ENCODE data around the gene KCNIP4.

Gene KCNIP4

DNA sequence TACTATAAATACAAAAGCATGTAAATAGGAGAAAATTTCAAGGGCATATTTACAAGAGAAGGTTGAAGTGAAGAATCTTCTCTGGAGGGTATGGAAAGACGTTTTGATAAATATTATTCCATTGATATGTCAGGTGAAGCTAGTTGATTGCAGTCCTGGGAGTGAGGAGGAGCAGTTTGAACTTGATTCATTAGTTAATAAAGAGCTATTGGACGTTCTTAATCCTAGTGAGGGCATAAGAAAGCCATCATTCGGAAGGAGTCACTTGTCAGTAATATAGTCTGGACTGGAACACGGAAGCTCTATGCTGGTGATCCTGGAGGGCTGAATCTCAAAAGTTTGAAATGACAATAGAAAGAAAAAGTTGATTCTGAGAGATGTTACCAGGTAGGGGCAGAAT is 793.2 kb downstream of the KCNIP4 start:
- TF ChIP-seq, protein P1, sequence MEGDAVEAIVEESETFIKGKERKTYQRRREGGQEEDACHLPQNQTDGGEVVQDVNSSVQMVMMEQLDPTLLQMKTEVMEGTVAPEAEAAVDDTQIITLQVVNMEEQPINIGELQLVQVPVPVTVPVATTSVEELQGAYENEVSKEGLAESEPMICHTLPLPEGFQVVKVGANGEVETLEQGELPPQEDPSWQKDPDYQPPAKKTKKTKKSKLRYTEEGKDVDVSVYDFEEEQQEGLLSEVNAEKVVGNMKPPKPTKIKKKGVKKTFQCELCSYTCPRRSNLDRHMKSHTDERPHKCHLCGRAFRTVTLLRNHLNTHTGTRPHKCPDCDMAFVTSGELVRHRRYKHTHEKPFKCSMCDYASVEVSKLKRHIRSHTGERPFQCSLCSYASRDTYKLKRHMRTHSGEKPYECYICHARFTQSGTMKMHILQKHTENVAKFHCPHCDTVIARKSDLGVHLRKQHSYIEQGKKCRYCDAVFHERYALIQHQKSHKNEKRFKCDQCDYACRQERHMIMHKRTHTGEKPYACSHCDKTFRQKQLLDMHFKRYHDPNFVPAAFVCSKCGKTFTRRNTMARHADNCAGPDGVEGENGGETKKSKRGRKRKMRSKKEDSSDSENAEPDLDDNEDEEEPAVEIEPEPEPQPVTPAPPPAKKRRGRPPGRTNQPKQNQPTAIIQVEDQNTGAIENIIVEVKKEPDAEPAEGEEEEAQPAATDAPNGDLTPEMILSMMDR (IDR thresholded peaks at IDR 0.05; ENCODE audit: low read depth, low read length, missing control alignments), result no peak
- no peak overlapping the region for H3K4me3 ChIP-seq (replicated peaks; ENCODE audit: low read depth, low read length)
- no peak for DNase-seq (ENCODE audit: extremely low read depth, low read depth)

- TF ChIP-seq, protein P1 (IDR thresholded peaks at IDR 0.05; ENCODE audit: low read depth, low read length, missing control alignments), result no peak
- DNase-seq (ENCODE audit: extremely low read depth, low read depth), result no peak
- no peak overlapping the region for H3K4me3 ChIP-seq (replicated peaks; ENCODE audit: low read depth, low read length)
Observed at GRCh38 chr4:21139327-21139726, 809.2 kb downstream of the KCNIP4 start.

GRCh38 chr4:21136051-21136630 is 812.4 kb downstream of the KCNIP4 start:
- H3K4me3 ChIP-seq (replicated peaks; ENCODE audit: low read depth, low read length), result no peak overlapping the region
- DNase-seq (ENCODE audit: extremely low read depth, low read depth), result no peak

DNA sequence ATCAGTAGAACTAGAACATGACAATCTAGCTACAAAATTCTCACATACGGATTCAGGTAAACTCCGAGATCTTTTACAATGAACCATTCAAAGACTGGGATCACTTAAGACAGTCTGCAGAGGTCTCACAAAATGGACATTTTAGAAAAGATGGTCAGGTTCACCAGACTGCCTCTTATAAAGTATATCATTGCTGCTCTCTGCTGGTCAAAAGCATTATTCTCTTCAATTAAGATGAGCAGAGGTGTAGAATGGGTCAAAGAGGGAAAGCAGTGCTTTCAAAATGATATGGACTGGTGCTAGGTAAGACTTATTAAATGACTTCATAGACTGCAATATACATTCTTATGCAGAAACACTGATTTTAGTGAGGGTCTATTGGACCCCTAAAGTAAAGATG is 813.6 kb downstream of the KCNIP4 start:
- DNase-seq (ENCODE audit: extremely low read depth, low read depth), result no peak
- TF ChIP-seq, protein P1 (IDR thresholded peaks at IDR 0.05; ENCODE audit: low read depth, low read length, missing control alignments), result no peak

More at GRCh38 chr4:21136051-21136630, 812.4 kb downstream of the KCNIP4 start:
- TF ChIP-seq, protein P1 (IDR thresholded peaks at IDR 0.05; ENCODE audit: low read depth, low read length, missing control alignments), result no peak

DNA sequence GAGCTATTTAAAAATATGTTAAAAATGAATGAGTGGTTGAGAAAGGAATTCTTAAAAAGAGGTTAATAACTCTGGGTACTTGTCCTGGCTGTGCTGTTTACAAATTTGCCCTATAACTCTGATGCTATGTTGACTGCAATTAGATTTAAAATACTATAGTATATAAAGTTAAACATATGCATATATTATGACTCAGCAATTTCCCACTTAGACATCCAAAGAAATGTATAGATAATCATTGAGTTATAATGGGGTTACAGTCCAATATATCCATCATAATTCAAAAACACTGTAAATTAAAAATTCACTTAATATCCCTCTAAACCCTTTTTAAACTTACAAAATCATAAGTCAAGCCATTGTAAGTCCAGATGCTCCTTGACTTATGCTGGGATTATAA is 818.0 kb downstream of the KCNIP4 start:
- no peak overlapping the region for H3K4me3 ChIP-seq (replicated peaks; ENCODE audit: low read depth, low read length)
- TF ChIP-seq, protein P1 (IDR thresholded peaks at IDR 0.05; ENCODE audit: low read depth, low read length, missing control alignments), result no peak
- no peak for DNase-seq (ENCODE audit: extremely low read depth, low read depth)

More for the DNA sequence above, 813.6 kb downstream of the KCNIP4 start:
- H3K4me3 ChIP-seq (replicated peaks; ENCODE audit: low read depth, low read length), result no peak overlapping the region

DNA sequence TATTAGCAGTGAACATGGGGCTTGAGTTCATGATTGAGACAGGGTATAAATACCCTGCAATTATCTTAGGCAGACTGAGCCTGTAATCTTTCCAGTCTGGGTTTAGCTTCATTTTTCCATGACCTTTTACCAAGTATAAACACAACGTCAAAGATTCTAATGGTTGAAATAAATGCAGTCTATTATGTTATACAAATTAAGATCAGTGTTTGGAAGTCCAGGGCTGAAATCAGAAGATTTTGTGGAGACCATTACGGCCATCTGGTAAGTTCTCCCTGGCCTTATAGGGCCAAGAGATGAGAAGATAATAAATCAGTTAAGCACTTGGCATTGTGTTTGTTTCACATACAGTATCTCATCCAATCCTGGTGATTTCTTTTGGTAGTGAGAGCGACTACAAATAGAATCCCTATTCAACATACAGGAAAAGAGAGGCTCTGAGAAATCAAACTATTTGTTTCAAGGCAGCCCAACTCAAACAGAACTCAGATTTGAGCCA is 822.5 kb downstream of the KCNIP4 start:
- DNase-seq (ENCODE audit: extremely low read depth, low read depth), result no peak
- H3K4me3 ChIP-seq (replicated peaks; ENCODE audit: low read depth, low read length), result no peak overlapping the region
- TF ChIP-seq, protein P1 (IDR thresholded peaks at IDR 0.05; ENCODE audit: low read depth, low read length, missing control alignments), result no peak

- TF ChIP-seq, protein P1 (IDR thresholded peaks at IDR 0.05; ENCODE audit: low read depth, low read length, missing control alignments), result no peak
- H3K4me3 ChIP-seq (replicated peaks; ENCODE audit: low read depth, low read length), result no peak overlapping the region
- DNase-seq (ENCODE audit: extremely low read depth, low read depth), result no peak
Observed at GRCh38 chr4:21118301-21118700, 830.3 kb downstream of the KCNIP4 start.
